HepG2 (cell line): Measurements from ENCODE around the gene EPN2. TPM values are rescaled to one million over a fixed set of nuclear protein-coding genes. Genes with fewer than 3 reads are reported as not detected.

ENCODE experiments used
- ERF ChIP-seq: IDR thresholded peaks from 2 replicates; pipeline ENCODE4 v1.6.1; 2018; ENCODE audit warnings: missing biosample characterization, missing genetic modification reagents
- HMG20B ChIP-seq: conservative IDR thresholded peaks from 2 replicates; pipeline ENCODE4 v1.6.1; 2016; ENCODE audit warnings: missing genetic modification reagents, missing compliant biosample characterization
- JDP2 ChIP-seq: sonication (generic); formaldehyde crosslinking; IDR thresholded peaks from 2 replicates; pipeline ENCODE4 v1.8.1; 2022; ENCODE audit warnings: missing genetic modification reagents, borderline replicate concordance
- KLF16 ChIP-seq, 2 experiments: sonication (generic) in 1 of 2; formaldehyde crosslinking in 1 of 2; IDR thresholded peaks; 2 replicates each; pipeline versions ENCODE4 v1.6.1 to v1.8.0; 2016 to 2023; ENCODE audit warnings: missing genetic modification reagents in 2 of 2, missing compliant biosample characterization in 1 of 2
- MIXL1 ChIP-seq: IDR thresholded peaks from 2 replicates; pipeline ENCODE4 v1.6.1; 2016
- NKX3-1 ChIP-seq: sonication (generic); formaldehyde crosslinking; IDR thresholded peaks from 2 replicates; pipeline ENCODE4 v1.5.0; 2020; ENCODE audit warnings: missing genetic modification reagents
- SALL2 ChIP-seq: sonication (generic); formaldehyde crosslinking; IDR thresholded peaks from 2 replicates; pipeline ENCODE4 v1.8.1; 2023; ENCODE audit warnings: mild to moderate bottlenecking, missing genetic modification reagents, inconsistent platforms
- ZMAT3 ChIP-seq: sonication (generic); formaldehyde crosslinking; conservative IDR thresholded peaks from 2 replicates; pipeline ENCODE4 v1.7.0; 2021; ENCODE audit warnings: missing genetic modification reagents
- ZNF292 ChIP-seq: sonication (generic); formaldehyde crosslinking; IDR thresholded peaks from 2 replicates; pipeline ENCODE4 v1.8.1; 2022; ENCODE audit warnings: mild to moderate bottlenecking, low read depth, missing genetic modification reagents, borderline replicate concordance
- ZNF431 ChIP-seq: sonication (generic); formaldehyde crosslinking; IDR thresholded peaks from 2 replicates; pipeline ENCODE4 v1.9.0; 2022; ENCODE audit warnings: missing genetic modification reagents, low read depth, mild to moderate bottlenecking, borderline replicate concordance
- ZNF547 ChIP-seq: sonication (generic); formaldehyde crosslinking; IDR thresholded peaks from 2 replicates; pipeline ENCODE4 v1.5.1; 2020; ENCODE audit warnings: mild to moderate bottlenecking, missing genetic modification reagents
- ZNF780A ChIP-seq: sonication (generic); formaldehyde crosslinking; IDR thresholded peaks from 2 replicates; pipeline ENCODE4 v1.8.0; 2022; ENCODE audit warnings: mild to moderate bottlenecking, missing genetic modification reagents, moderate library complexity
- polyA plus RNA-seq, 8 experiments: library from polyadenylated mRNA; depleted of rRNA in 3 of 8; stranded (reverse) in 7 of 8; unstranded in 1 of 8; fragments of >200 nt; fragmentation: Illumina TruSeq in 4 of 8; extraction: Trizol in 4 of 8; gene quantifications; 2 replicates each; pipeline versions ENCODE4 v1.2.1 to v1.2.3, GENCODE V29; 2011 to 2016; ENCODE audit warnings: low read depth in 4 of 8, missing spikeins in 1 of 8, mixed read lengths in 1 of 8; ENCODE audit not compliant: insufficient read depth in 1 of 8
- total RNA-seq, 5 experiments: library from RNA; depleted of rRNA; stranded (reverse); fragments of >200 nt; fragmentation: Illumina TruSeq; extraction: Trizol; gene quantifications; 2 replicates each; pipeline ENCODE4 v1.2.3, GENCODE V29; 2016; ENCODE audit warnings: low read depth in 1 of 5
- TF ChIP-seq, protein P1 (sequence below): sonication (generic); formaldehyde crosslinking; IDR thresholded peaks from 2 replicates; pipeline ENCODE4 v1.4.0; 2020; ENCODE audit warnings: missing genetic modification reagents, mild to moderate bottlenecking, borderline replicate concordance
- TF ChIP-seq, protein P2 (sequence below): sonication (generic); formaldehyde crosslinking; IDR thresholded peaks from 2 replicates; pipeline ENCODE4 v1.5.1; 2020; ENCODE audit warnings: mild to moderate bottlenecking, missing genetic modification reagents, borderline replicate concordance
- TF ChIP-seq, protein P3 (sequence below): sonication (generic); formaldehyde crosslinking; IDR thresholded peaks from 2 replicates; pipeline ENCODE4 v1.5.0; 2020; ENCODE audit warnings: missing genetic modification reagents, mild to moderate bottlenecking, borderline replicate concordance
- TF ChIP-seq, protein P4 (sequence below): sonication (generic); formaldehyde crosslinking; IDR thresholded peaks from 2 replicates; pipeline ENCODE4 v1.4.0; 2020; ENCODE audit warnings: missing genetic modification reagents, borderline replicate concordance
- TF ChIP-seq, protein P5 (sequence below): IDR thresholded peaks from 2 replicates; pipeline ENCODE4 v1.6.1; 2012; ENCODE audit warnings: low read length, improper control_type of control experiment

The EPN2 gene
- total and polyA plus RNA-seq, 2 of the 13 experiments (the other 11 are each of a cell fraction or from before 2014, with no cell fraction given), result 7.8 to 19.2 TPM

DNA sequence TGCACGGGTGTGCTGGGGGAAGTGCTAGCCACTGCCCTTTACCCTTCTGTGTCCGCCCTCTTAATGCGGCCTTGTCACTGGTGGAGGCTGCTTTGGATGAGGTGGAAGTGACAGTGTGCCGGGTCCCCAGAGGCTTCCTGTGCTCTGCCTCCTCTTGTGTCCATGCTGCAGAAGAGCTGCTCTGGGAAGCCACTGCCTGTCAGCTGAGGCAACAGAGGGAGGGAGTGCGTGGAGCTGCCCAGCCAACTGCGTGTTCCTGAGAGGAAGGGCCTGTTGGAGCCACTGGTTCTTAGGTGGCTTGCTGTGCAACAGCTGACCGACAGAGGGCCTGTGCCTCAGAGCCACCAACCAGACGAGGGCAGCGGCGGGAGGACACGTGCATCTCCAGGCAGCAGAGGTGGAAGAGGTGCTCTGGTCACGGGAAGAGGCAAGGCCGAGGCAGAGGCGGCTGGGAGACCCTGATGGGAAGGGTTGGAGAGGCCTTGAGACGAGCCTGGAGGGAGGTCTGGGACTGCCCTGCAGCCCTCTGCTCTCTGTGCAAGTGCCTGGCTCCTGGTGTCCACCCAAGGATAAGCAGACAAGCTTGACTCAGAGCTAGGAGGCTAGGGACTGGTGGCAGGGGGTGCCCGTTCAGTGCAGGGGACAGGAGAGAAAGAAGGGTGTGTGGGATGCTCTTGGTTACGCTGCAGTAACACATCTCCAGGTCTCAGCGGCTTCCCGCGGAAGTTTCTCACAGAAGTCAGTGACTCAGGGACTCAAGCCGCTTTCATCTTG lies 100.0 kb downstream of the EPN2 start (continued):
- TF ChIP-seq, protein P1, sequence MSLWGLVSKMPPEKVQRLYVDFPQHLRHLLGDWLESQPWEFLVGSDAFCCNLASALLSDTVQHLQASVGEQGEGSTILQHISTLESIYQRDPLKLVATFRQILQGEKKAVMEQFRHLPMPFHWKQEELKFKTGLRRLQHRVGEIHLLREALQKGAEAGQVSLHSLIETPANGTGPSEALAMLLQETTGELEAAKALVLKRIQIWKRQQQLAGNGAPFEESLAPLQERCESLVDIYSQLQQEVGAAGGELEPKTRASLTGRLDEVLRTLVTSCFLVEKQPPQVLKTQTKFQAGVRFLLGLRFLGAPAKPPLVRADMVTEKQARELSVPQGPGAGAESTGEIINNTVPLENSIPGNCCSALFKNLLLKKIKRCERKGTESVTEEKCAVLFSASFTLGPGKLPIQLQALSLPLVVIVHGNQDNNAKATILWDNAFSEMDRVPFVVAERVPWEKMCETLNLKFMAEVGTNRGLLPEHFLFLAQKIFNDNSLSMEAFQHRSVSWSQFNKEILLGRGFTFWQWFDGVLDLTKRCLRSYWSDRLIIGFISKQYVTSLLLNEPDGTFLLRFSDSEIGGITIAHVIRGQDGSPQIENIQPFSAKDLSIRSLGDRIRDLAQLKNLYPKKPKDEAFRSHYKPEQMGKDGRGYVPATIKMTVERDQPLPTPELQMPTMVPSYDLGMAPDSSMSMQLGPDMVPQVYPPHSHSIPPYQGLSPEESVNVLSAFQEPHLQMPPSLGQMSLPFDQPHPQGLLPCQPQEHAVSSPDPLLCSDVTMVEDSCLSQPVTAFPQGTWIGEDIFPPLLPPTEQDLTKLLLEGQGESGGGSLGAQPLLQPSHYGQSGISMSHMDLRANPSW (CRISPR knock-in tag), result no peak
- TF ChIP-seq ZNF292 (CRISPR knock-in tag) (peak; percentile 75; the same call in 1 of the 2 replicates), ZNF780A (no peak; the same call in 1 of the 2 replicates), SALL2 (CRISPR knock-in tag) (no peak), MIXL1 (CRISPR knock-in tag) (peak; percentile 31; the same call in 1 of the 2 replicates), ERF (0 out of 2 replicates have a peak, but pooled peaks have one; percentile 66), HMG20B (no peak), JDP2 (CRISPR knock-in tag) (no peak), ZNF431 (CRISPR knock-in tag) (peak; percentile 77), KLF16 (CRISPR knock-in tag; IDR thresholded peaks at IDR 0.05) (peak in 1 of 2 experiments; percentile 67; a peak in 1 of 4 replicates), ZNF547 (CRISPR knock-in tag) (peak; percentile 87; the same call in 1 of the 2 replicates), NKX3-1 (CRISPR knock-in tag) (no peak), ZMAT3 (CRISPR knock-in tag) (peak; percentile 69; the same call in 1 of the 2 replicates)
- TF ChIP-seq, protein P2, sequence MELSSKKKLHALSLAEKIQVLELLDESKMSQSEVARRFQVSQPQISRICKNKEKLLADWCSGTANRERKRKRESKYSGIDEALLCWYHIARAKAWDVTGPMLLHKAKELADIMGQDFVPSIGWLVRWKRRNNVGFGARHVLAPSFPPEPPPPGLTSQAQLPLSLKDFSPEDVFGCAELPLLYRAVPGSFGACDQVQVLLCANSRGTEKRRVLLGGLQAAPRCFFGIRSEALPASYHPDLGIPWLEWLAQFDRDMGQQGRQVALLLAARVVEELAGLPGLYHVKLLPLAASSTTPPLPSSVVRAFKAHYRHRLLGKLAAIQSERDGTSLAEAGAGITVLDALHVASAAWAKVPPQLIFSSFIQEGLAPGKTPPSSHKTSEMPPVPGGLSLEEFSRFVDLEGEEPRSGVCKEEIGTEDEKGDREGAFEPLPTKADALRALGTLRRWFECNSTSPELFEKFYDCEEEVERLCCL (CRISPR knock-in tag), result peak; percentile 84
- TF ChIP-seq, protein P3, sequence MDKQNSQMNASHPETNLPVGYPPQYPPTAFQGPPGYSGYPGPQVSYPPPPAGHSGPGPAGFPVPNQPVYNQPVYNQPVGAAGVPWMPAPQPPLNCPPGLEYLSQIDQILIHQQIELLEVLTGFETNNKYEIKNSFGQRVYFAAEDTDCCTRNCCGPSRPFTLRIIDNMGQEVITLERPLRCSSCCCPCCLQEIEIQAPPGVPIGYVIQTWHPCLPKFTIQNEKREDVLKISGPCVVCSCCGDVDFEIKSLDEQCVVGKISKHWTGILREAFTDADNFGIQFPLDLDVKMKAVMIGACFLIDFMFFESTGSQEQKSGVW, result no peak
- TF ChIP-seq, protein P4, sequence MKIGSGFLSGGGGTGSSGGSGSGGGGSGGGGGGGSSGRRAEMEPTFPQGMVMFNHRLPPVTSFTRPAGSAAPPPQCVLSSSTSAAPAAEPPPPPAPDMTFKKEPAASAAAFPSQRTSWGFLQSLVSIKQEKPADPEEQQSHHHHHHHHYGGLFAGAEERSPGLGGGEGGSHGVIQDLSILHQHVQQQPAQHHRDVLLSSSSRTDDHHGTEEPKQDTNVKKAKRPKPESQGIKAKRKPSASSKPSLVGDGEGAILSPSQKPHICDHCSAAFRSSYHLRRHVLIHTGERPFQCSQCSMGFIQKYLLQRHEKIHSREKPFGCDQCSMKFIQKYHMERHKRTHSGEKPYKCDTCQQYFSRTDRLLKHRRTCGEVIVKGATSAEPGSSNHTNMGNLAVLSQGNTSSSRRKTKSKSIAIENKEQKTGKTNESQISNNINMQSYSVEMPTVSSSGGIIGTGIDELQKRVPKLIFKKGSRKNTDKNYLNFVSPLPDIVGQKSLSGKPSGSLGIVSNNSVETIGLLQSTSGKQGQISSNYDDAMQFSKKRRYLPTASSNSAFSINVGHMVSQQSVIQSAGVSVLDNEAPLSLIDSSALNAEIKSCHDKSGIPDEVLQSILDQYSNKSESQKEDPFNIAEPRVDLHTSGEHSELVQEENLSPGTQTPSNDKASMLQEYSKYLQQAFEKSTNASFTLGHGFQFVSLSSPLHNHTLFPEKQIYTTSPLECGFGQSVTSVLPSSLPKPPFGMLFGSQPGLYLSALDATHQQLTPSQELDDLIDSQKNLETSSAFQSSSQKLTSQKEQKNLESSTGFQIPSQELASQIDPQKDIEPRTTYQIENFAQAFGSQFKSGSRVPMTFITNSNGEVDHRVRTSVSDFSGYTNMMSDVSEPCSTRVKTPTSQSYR (CRISPR knock-in tag), result 0 out of 2 replicates have a peak, but pooled peaks have one; percentile 14
- TF ChIP-seq, protein P5, sequence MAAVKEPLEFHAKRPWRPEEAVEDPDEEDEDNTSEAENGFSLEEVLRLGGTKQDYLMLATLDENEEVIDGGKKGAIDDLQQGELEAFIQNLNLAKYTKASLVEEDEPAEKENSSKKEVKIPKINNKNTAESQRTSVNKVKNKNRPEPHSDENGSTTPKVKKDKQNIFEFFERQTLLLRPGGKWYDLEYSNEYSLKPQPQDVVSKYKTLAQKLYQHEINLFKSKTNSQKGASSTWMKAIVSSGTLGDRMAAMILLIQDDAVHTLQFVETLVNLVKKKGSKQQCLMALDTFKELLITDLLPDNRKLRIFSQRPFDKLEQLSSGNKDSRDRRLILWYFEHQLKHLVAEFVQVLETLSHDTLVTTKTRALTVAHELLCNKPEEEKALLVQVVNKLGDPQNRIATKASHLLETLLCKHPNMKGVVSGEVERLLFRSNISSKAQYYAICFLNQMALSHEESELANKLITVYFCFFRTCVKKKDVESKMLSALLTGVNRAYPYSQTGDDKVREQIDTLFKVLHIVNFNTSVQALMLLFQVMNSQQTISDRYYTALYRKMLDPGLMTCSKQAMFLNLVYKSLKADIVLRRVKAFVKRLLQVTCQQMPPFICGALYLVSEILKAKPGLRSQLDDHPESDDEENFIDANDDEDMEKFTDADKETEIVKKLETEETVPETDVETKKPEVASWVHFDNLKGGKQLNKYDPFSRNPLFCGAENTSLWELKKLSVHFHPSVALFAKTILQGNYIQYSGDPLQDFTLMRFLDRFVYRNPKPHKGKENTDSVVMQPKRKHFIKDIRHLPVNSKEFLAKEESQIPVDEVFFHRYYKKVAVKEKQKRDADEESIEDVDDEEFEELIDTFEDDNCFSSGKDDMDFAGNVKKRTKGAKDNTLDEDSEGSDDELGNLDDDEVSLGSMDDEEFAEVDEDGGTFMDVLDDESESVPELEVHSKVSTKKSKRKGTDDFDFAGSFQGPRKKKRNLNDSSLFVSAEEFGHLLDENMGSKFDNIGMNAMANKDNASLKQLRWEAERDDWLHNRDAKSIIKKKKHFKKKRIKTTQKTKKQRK, result no peak
